GM12864 (cell line): ENCODE measurements around the gene DCC.

ENCODE experiments used
- DNase-seq: peaks from one replicate; pipeline ENCODE4 v3.0.0-alpha.2; 2011; ENCODE audit warnings: low read depth
- H3K4me3 ChIP-seq: 2 replicates; pipeline ENCODE4 v1.5.1; 2011; ENCODE audit warnings: mild to moderate bottlenecking, low read depth, low read length, control low read depth
- CTCF ChIP-seq: IDR thresholded peaks from 2 replicates; pipeline ENCODE4 v1.5.1; 2011; ENCODE audit warnings: low read depth, mild to moderate bottlenecking, moderate library complexity, low read length, control low read depth, inconsistent platforms; ENCODE audit errors: missing control alignments

DCC gene

DNA sequence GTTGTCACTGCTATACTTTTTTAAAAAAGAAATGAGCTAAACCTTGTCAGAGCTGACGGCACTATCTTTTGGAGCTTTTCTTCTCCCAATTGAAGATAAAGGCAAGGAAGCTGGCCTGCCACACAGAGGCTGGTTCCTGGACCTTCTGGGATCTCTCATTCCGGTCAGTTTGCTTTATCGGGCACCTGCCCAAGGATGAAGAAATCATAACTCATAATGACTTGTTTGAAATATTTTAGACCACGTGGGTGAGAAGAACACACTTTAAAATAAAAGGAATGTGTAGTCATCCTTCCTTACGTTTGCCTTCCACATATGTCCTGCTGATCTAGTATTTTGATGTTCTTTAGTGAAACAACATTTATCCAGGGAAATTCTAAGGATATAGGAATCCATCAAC is 535.7 kb downstream of the DCC start:
- DNase-seq: no peak
- TF ChIP-seq CTCF: no peak

DNA sequence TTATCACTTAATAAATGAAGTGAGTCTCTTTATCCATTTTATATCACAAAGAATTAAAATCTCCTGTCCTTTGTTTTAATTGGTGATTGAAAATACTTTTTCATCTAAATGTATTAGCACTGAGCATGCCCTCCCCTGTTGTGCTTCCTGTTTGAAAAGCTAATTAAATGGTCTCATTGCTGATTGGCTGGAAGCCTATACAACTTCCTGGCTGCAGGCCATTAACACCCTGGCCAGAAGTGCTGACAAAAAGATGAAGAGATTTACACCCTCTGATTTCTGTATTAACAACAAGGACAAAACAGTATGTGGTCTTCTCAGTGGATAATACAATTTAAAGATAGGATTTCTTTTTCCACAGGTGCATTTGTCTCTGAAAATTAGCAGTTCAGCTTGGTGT is 548.0 kb downstream of the DCC start:
- TF ChIP-seq CTCF: no peak
- H3K4me3 ChIP-seq: no peak overlapping the region
- DNase-seq: no peak

More for the DNA sequence above, 535.7 kb downstream of the DCC start:
- H3K4me3 ChIP-seq: no peak overlapping the region

- no peak for DNase-seq
- TF ChIP-seq CTCF: no peak
- H3K4me3 ChIP-seq: no peak overlapping the region
These were observed 554.8 kb downstream of the DCC start for GRCh38 chr18:52894801-52895200.

GRCh38 chr18:52897611-52898484 is 557.9 kb downstream of the DCC start:
- no peak for DNase-seq
- no peak for TF ChIP-seq CTCF
- no peak overlapping the region for H3K4me3 ChIP-seq

DNA sequence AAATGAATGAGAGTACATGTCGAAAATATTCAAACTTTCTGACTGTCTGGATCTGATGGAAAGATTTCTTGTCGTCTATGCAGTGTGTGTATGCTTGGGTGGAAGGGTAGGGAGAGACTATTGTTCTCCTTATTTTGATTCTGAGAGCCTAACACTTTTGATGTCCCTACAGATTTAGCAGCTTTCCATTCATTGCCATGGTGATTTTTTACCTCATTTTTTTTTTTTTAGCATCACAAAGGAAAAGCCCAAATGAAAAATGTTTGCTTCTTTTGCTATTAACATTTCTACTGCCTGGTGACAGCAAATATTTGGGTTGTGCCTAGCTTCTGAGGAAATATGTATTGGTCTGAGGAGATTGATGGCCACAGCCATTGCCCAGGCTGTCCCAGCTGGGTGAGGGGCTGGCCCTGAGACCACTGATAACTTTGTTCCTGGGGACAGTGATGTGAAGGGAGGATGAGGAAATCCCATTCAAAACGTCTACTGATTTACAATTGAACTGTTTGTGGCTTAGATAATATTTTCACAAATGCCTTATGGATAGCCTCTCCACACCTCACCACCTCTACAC is 558.6 kb downstream of the DCC start:
- H3K4me3 ChIP-seq: no peak overlapping the region
- DNase-seq: no peak
- no peak for TF ChIP-seq CTCF

GRCh38 chr18:52902188-52902587 is 562.2 kb downstream of the DCC start:
- no peak for DNase-seq
- no peak overlapping the region for H3K4me3 ChIP-seq
- TF ChIP-seq CTCF: no peak
